ENCODE measurements around the gene PATL1.
A peak's percentile ranks its signal among the peaks of the same experiment; 100 is the strongest.
"Not testable (repeated sequence)": the region's sequence is repeated elsewhere in the genome, so short reads cannot be mapped to it uniquely, and the experiment has no call there.

The PATL1 gene

DNA sequence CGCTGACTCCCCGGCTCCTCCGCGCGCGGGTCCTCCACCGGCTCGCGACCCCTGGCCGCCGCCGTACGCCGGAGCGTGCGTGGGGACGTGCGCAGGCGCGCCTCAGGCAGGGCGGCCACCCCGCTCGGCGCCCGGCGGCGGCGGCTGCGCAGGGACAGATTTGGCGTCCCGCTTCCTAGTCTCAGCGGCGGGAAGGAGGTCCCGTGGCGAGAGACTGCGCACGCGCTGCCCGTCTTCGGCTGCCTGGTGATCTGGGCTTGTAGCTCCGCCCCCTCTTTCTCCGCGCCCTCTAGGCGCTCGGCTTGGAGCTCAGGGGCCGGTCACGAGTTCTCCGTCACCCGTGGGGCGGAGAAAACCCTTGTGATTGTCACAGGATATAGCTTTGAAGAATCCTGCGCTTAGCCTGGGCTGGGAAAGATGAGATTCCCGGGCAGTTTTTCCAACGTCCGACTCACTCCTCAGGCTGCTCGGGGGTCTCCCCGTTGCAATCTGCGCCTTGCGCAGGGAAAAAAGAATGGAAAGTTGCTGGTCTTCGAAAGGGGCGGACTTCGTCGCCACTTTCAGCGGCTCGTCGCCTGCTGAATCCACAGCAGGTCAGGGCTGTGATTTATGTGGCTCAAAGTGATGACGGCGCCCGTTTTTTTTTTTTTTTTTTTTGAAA, at the start of gene PATL1:
TSS of gene PATL1 (minus strand) at position 88 of the 661 bp plus-strand sequence. CDS start 142 bp downstream, outside the sequence.
- peak; percentile 94 to 99 (median 96) for DNase-seq (ENCODE audit: low read depth in 4 of 4, low spot score in 1 of 4)

DNA sequence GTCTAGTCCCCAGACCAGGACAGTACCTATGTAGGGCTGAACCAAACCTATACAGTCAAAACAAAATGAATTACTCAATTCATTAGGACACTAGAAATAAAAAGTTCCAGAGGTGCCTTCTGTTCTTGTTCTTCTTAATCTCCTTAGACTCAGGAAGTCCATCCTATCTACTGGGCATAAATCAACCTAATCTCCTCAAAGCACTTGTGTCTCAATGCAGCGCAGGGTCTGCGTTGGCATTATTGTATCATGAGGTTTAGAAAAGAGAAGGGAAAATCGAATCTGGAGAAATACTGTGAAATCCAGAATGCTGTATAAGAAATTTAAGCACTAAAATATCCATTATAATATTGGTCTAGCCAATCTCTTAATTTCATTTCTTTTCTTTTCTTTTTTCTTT, 47.2 kb upstream of the PATL1 start:
- no peak for DNase-seq (ENCODE audit: low read depth in 4 of 4, low spot score in 1 of 4)

DNA sequence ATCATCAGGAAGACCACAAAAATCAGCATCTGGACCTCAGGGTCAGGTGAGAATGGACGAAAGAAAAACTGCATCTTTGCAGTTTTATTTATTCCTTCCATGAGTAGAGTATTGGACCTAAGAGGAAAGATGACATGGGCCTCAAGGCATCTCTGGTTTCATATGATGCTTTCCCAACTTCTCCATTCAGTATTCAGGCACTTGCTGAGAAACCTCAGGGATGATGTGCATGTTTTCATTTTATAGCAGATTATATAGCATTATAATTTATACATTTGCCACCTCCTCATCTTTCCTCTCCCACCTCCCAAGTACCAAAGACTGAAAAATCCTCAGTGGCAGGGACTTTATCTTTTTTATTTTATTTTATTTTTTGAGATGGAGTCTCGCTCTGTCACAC, 44.9 kb upstream of the PATL1 start, which contains the start of gene OR10V1:
TSS of gene OR10V1 (minus strand) at position 101 of the 400 bp plus-strand sequence. CDS start at position 101, 0 bp downstream.
- DNase-seq (ENCODE audit: low read depth in 4 of 4, low spot score in 1 of 4) = no peak

DNA sequence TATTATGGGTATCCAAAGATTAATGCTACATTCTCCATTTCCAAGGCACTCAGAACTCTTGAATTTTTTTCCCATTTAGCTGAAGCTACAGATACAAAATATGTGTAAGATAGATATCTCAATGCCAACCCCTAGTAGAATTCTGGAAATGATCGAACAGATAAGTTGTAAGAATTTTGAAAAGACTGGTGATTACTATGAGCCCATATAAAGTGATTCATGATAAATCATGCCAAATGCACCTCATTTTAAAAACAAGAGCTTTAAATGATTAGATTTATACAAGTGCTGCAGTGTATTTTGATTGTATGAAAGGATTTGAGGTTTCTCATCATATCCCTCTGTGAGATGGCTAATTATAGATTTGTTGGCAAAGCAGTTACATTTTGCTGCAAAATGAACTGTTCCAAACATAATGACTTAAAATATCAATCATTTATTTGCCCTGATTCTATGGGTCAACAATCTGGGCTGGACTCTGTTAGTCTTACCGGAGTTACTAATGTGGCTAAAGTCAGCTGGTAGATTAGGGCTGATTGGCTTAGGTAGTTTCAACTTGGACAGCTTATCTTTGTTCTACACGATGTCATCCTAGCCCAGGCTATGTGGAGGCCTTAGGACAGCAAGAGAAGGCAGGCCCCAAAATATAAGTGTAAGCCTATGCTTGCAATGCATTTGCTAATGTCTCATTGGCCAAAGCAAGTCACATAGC, 41.5 kb upstream of the PATL1 start:
- no peak for DNase-seq (ENCODE audit: low read depth in 4 of 4, low spot score in 1 of 4)

- no peak for DNase-seq (ENCODE audit: low read depth in 4 of 4, low spot score in 1 of 4)
Measured at GRCh38 chr11:59708537-59708936, 39.7 kb upstream of the PATL1 start.

GRCh38 chr11:59707371-59707770, 38.5 kb upstream of the PATL1 start:
- DNase-seq (ENCODE audit: low read depth in 4 of 4, low spot score in 1 of 4) = no peak

GRCh38 chr11:59706518-59707285, 37.9 kb upstream of the PATL1 start:
- DNase-seq (ENCODE audit: low read depth in 4 of 4, low spot score in 1 of 4) = no peak

DNA sequence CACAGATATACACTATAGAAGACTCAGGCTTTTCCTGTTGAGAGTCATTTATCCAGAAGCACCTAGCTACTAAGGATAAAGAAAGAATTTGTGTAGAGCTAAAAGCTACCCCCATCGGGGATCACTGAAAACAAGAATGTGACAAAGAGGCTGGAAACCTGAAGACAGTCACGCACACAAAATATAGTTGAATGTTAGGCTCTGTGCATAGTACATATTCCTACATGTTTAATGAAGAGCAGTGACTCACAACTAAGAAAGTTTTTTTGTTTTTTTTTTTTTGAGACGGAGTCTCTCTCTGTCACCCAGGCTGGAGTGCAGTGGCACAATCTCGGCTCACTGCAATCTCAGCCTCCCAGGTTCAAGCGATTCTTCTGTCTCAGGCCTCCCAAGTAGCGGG, 36.5 kb upstream of the PATL1 start:
- no peak for DNase-seq (ENCODE audit: low read depth in 4 of 4, low spot score in 1 of 4)

- not testable (repeated sequence) for DNase-seq (ENCODE audit: low read depth in 4 of 4, low spot score in 1 of 4)
Measured at GRCh38 chr11:59703515-59703914, 34.7 kb upstream of the PATL1 start.

DNA sequence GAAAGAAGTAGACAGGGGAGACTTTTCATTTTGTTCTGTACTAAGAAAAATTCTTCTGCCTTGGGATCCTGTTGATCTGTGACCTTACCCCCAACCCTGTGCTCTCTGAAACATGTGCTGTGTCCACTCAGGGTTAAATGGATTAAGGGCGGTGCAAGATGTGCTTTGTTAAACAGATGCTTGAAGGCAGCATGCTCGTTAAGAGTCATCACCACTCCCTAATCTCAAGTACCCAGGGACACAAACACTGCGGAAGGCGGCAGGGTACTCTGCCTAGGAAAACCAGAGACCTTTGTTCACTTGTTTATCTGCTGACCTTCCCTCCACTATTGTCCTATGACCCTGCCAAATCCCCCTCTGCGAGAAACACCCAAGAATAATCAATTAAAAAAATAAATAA, 31.3 kb upstream of the PATL1 start:
- DNase-seq (ENCODE audit: low read depth in 4 of 4, low spot score in 1 of 4) = not testable (repeated sequence)

- no peak for DNase-seq (ENCODE audit: low read depth in 4 of 4, low spot score in 1 of 4)
Measured at GRCh38 chr11:59698506-59698905, 29.7 kb upstream of the PATL1 start.

DNA sequence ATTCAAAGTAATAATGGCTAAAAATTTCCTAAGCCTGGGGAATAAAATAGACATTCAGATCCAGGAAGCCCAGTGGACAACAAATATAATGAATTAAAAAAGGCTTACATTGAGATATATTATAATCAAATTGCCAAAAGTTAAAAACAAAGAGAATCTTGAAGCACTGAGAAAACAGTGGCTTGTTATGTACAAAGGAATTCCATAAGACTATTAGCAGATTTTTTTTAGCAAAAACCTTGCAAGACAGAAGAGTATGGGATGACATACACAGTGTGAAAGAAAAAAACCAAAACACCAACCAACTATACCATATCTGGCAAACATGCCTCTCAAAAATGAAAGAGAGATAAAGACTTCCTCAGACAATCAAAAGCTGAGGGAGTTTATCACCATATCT, 24.1 kb upstream of the PATL1 start:
- DNase-seq (ENCODE audit: low read depth in 4 of 4, low spot score in 1 of 4) = no peak

DNA sequence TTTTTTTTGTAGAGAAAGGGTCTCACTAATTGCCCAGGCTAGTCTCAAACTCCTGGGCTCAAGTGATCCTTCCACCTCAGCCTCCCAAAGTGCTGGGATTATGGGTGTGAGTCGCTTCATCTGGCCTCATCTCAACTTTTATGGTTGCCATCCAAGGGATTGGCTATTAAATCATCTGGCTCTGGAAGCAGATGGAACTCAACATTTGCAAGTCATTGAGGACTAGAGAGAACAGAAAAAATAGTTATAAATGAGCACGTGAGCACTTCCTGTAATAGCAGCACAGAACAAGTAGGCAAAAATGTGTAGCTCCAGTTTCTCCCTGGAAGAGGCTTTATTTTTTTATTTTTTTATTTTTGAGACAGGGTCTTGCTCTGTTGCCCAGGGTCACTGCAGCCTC, 22.3 kb upstream of the PATL1 start:
- no peak for DNase-seq (ENCODE audit: low read depth in 4 of 4, low spot score in 1 of 4)

DNA sequence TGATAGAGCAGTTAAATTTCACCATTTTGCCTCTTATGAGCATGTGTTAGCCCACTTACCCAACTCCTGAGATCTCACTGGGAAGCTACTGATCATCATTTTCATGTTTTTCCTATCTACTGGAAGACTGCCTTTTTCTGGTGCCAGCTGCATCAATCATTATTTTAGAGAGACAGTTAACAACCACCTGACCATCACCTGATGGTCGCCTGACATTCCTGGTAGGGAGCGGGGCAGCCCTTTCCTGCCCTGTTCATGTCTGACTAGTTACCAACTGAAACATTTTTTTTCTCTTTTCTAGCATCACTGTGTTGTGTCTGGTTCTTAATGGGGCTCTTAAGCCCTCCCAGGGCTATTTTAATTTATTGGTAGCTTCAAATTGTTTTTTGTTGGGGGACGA, 20.2 kb upstream of the PATL1 start:
- no peak for DNase-seq (ENCODE audit: low read depth in 4 of 4, low spot score in 1 of 4)

- DNase-seq (ENCODE audit: low read depth in 4 of 4, low spot score in 1 of 4) = not testable (repeated sequence)
Measured at GRCh38 chr11:59681260-59681725, 12.5 kb upstream of the PATL1 start.

DNA sequence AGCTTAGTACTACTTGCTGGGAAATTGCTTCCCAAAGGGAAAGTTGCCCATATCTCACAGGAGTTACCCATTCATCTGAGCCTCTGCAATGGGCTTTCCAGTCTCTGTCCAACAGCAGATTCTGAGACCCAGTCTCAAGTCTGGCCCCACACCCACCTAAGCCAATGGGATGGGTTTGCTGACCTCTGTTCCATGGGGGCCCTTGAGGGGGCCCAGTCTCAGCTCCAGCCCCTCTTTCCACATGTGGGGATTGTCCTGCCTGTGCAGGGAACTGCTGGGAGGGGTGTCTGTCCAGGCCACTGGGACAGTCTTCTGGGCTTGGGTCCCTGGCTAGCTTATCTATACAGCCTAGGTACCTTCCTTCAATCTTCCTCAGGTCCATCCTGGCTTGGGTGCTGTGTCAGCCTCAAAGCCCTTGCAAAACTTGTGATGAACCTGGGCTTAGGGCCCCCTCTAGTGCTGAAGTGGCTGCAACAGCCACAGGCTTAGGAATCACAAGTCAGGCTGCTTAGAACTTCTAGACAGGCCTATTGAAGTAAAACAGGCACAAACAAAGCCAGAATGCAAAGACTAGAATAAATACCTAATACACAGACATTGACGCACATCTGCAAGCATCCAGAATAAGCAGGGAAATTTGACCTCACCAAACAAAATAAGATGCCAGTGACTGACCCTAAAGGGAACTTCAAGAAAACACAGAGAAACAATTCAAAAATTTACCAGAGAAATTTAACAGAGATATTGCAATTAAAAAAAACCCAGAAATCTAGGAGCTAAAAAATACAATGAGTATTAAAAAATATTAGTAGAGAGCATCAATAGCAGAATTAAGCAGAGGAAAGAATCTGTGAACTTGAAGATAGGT, 11.7 kb upstream of the PATL1 start:
- peak in 3 of 4 experiments; percentile 16 to 28 (median 21) for DNase-seq (ENCODE audit: low read depth in 4 of 4, low spot score in 1 of 4)

DNA sequence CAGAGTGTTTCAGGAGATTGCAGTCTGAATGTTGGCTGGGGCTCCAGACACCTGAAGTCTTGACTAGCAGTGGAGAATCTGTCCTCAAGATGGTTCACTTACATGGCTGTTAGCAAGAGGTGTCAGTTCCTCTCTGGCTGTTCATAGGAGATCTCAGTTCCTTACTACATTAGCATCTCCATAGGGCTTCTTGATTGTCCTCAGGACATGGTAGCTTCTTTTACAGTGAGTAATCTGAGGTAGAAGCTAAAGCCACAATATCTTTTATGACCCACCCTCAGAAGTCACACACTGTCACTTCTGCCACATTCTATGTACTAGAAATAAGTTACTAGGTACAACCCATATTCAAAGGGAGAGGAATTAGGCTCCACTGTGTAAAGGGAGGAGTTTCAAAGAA, 10.5 kb upstream of the PATL1 start:
- DNase-seq (ENCODE audit: low read depth in 4 of 4, low spot score in 1 of 4) = no peak

- DNase-seq (ENCODE audit: low read depth in 4 of 4, low spot score in 1 of 4) = no peak
Measured at GRCh38 chr11:59678813-59679165, 10.0 kb upstream of the PATL1 start.

DNA sequence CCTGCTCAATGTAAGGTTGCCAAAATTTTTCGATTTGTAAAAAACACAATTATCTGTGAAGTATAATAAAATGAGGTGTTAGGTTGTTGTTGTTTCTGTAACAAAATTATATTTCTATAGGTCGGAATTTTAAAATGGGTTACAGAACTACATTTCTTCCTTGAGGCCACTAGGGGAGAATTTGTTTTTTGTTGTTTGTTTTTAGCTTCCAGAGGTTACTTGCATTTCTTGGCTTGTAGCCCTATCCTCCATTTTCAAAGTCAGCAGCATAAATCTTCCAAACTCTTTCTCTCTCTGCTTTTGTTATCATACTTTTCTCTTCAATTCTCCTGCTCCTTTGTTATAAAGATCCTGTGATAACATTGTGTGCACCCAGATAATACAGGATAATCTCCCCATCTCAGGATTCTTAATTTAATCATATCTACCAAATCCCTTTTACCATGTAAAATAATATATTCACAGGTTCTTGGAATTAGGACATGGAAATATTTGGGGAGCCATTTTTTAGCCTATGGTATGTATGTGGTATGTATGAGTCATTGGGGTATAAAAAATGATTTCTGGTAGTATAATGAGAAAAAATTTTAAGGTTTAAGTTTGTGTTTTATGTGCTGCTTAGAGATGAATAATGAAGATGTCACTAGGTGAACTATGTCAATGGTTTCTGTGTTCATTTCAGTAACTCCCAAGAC, 9.4 kb upstream of the PATL1 start:
- no peak for DNase-seq (ENCODE audit: low read depth in 4 of 4, low spot score in 1 of 4)

- DNase-seq (ENCODE audit: low read depth in 4 of 4, low spot score in 1 of 4) = no peak
Measured at GRCh38 chr11:59676205-59676604, 7.4 kb upstream of the PATL1 start.

Measured in stimulated activated CD4-positive, alpha-beta T cell treated with anti-CD3 and anti-CD28 coated beads, Interleukin-1b, Interleukin-23, amount 100 ng/mL, for 24 hours (primary cell).